ENCODE measurements around the gene SYCP1.

DNA sequence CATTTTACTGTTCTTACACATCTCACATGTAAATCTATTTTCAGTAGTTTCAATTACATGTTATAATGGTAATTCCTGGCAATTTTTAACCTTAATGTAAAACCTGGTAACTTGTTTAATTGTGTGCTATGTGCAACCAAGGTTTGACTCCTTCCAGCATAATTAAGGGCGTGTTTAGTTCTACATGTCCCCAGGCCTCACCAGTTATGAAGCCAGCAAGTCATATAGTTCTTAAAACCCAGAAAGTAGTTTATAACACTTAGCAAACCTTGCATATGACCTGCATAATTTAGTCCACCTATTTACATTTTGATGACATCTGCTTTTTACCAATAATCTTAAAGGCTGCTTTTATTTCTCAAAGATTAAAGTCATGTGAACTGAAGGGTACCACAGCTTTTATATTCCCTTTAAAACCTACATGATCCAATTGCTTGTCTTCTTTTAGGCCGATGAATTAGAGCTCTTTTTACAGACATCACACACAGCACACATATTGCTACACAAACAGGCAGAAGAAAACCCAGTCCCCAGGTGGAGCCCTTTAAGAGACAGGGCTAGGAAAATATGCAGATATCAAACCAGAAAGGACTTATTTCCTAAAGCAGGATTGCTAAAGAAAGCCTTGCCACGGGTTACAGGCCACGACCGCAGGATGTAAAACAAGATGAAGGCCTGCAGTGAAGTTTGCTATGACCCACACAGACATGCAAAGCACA is 23.2 kb upstream of the SYCP1 start:
- TF ChIP-seq POLR2AphosphoS5 (IDR thresholded peaks at IDR 0.05; ENCODE audit: low read depth, low read length) (no peak), EGR1 (IDR thresholded peaks at IDR 0.05; ENCODE audit: borderline replicate concordance, low read depth, low read length) (no peak), CTCF (IDR thresholded peaks at IDR 0.05; ENCODE audit: control extremely low read depth in 1 of 3, insufficient read depth in 1 of 3, low read depth in 1 of 3, low read length in 3 of 3) (no peak), SP4 (IDR thresholded peaks at IDR 0.05; ENCODE audit: low read length) (no peak), TCF12 (IDR thresholded peaks at IDR 0.05; ENCODE audit: low read depth, low read length) (no peak), EP300 (IDR thresholded peaks at IDR 0.05; ENCODE audit: borderline replicate concordance in 1 of 2, low read depth in 2 of 2, low read length in 2 of 2) (no peak), POLR2A (IDR thresholded peaks at IDR 0.05; ENCODE audit: control extremely low read depth in 1 of 2, low read depth in 2 of 2, low read length in 2 of 2) (no peak)
